ENCODE results near the gene SGCG. TPM values are rescaled to one million over a fixed set of nuclear protein-coding genes. Genes with fewer than 3 reads are reported as not detected.
"Not testable (repeated sequence)": the region's sequence is repeated elsewhere in the genome, so short reads cannot be mapped to it uniquely, and the experiment has no call there.

SGCG gene
- total RNA-seq, 2 experiments from 2014 or later, result not detected

- POLR2A ChIA-PET, result no interaction called here
- CTCF ChIA-PET, result no interaction called here
Measured at GRCh38 chr13:23203516-23203915, 22.7 kb downstream of the SGCG start.

- ChIA-PET CTCF (no interaction called here), POLR2A (interaction anchor here (0.7 kb wide), 1 partner anchor 319 kb away, joined by 3 read pairs; no protein-coding TSS in a partner anchor)
Measured at GRCh38 chr13:23205807-23206206, 25.0 kb downstream of the SGCG start.

GRCh38 chr13:23212671-23213070 is 31.9 kb downstream of the SGCG start:
- CTCF ChIA-PET, result no interaction called here
- POLR2A ChIA-PET, result no interaction called here

- ChIA-PET POLR2A (no interaction called here), CTCF (no interaction called here)
Measured at GRCh38 chr13:23231241-23231640, 50.5 kb downstream of the SGCG start.

GRCh38 chr13:23235994-23236393 is 55.2 kb downstream of the SGCG start:
- POLR2A ChIA-PET, result no interaction called here
- CTCF ChIA-PET, result no interaction called here

- ChIA-PET POLR2A (no interaction called here), CTCF (no interaction called here)
Measured at GRCh38 chr13:23243066-23243465, 62.3 kb downstream of the SGCG start.

GRCh38 chr13:23248410-23248809 is 67.6 kb downstream of the SGCG start:
- POLR2A ChIA-PET, result not testable (repeated sequence)
- CTCF ChIA-PET, result interaction anchor here (0.7 kb wide), 1 partner anchor 694 kb away, joined by 5 read pairs; no protein-coding TSS in a partner anchor

GRCh38 chr13:23254506-23254905 is 73.7 kb downstream of the SGCG start:
- POLR2A ChIA-PET, result no interaction called here
- CTCF ChIA-PET, result no interaction called here

- ChIA-PET POLR2A (no interaction called here), CTCF (no interaction called here)
Measured at GRCh38 chr13:23267571-23267970, 86.8 kb downstream of the SGCG start.

- POLR2A ChIA-PET, result no interaction called here
Measured at GRCh38 chr13:23268441-23268840, 87.7 kb downstream of the SGCG start.

GRCh38 chr13:23271331-23271730 is 90.6 kb downstream of the SGCG start:
- POLR2A ChIA-PET, result no interaction called here
- CTCF ChIA-PET, result no interaction called here

More at GRCh38 chr13:23268441-23268840, 87.7 kb downstream of the SGCG start:
- CTCF ChIA-PET, result no interaction called here

GRCh38 chr13:23273498-23273897 is 92.7 kb downstream of the SGCG start:
- ChIA-PET POLR2A (no interaction called here), CTCF (no interaction called here)

- ChIA-PET POLR2A (no interaction called here), CTCF (no interaction called here)
Measured at GRCh38 chr13:23279321-23279720, 98.5 kb downstream of the SGCG start.

GRCh38 chr13:23288564-23288963 is 107.8 kb downstream of the SGCG start:
- POLR2A ChIA-PET, result no interaction called here
- CTCF ChIA-PET, result no interaction called here

- POLR2A ChIA-PET, result no interaction called here
- CTCF ChIA-PET, result no interaction called here
Measured at GRCh38 chr13:23288995-23289394, 108.2 kb downstream of the SGCG start.

- CTCF ChIA-PET, result no interaction called here
- POLR2A ChIA-PET, result no interaction called here
Measured at GRCh38 chr13:23289917-23290357, 109.2 kb downstream of the SGCG start.

GRCh38 chr13:23292586-23292985 is 111.8 kb downstream of the SGCG start:
- CTCF ChIA-PET, result no interaction called here
- POLR2A ChIA-PET, result no interaction called here

GRCh38 chr13:23314837-23315236 is 134.1 kb downstream of the SGCG start:
- POLR2A ChIA-PET, result not testable (repeated sequence)

GRCh38 chr13:23319883-23320224 is 139.1 kb downstream of the SGCG start:
- CTCF ChIA-PET, result no interaction called here

More at GRCh38 chr13:23314837-23315236, 134.1 kb downstream of the SGCG start:
- CTCF ChIA-PET, result not testable (repeated sequence)

GRCh38 chr13:23320926-23321534 is 140.3 kb downstream of the SGCG start:
- CTCF ChIA-PET, result interaction anchor here (1.6 kb wide), 1 partner anchor 107 kb away, joined by 3 read pairs; no protein-coding TSS in a partner anchor
- POLR2A ChIA-PET, result interaction anchor here (0.7 kb wide), 1 partner anchor 38 kb away, joined by 6 read pairs; no protein-coding TSS in a partner anchor

More at GRCh38 chr13:23319883-23320224, 139.1 kb downstream of the SGCG start:
- POLR2A ChIA-PET, result no interaction called here

GRCh38 chr13:23321535-23322241 is 140.9 kb downstream of the SGCG start:
- ChIA-PET CTCF (interaction anchor here (1.6 kb wide), 1 partner anchor 107 kb away, joined by 3 read pairs; no protein-coding TSS in a partner anchor), POLR2A (no interaction called here)

Measured in activated CD8-positive, alpha-beta memory T cell treated with anti-CD3 and anti-CD28 coated beads for 36 hours (primary cell).